GM23338 (cell line): ENCODE results near the gene GRIK4. TPM values are rescaled to one million over a fixed set of nuclear protein-coding genes. Genes with fewer than 3 reads are reported as not detected.

Source experiments
- ATAC-seq: fragments of 200-7000 bp; cut with Tn5 transposase; 3 replicates; pipeline ENCODE4 v1.9.1; 2020
- DNase-seq: peaks from one replicate; pipeline ENCODE4 v3.0.0-alpha.2; 2015; ENCODE audit warnings: low spot score
- H2AFZ ChIP-seq: fragments of 200-600 bp; sonication (generic); 2 replicates; pipeline ENCODE4 v1.8.0; 2016; ENCODE audit warnings: antibody characterized with exemption, mild to moderate bottlenecking, moderate library complexity
- H3F3A ChIP-seq: fragments of 200-600 bp; sonication (generic); replicated peaks from 2 replicates; pipeline ENCODE4 v1.8.0; 2017; ENCODE audit warnings: antibody characterized with exemption, mixed run types, low read depth
- H3K27ac ChIP-seq: fragments of 200-600 bp; sonication (generic); 2 replicates; pipeline ENCODE4 v1.6.1; 2016; ENCODE audit warnings: low read depth
- H3K27me3 ChIP-seq: fragments of 200-600 bp; sonication (generic); 2 replicates; pipeline ENCODE4 v1.8.0; 2016; ENCODE audit warnings: mild to moderate bottlenecking, mixed run types, moderate library complexity; ENCODE audit not compliant: insufficient read depth
- H3K36me3 ChIP-seq: fragments of 200-600 bp; sonication (generic); 2 replicates; pipeline ENCODE4 v1.8.0; 2016; ENCODE audit warnings: mild to moderate bottlenecking; ENCODE audit not compliant: insufficient read depth
- H3K4me1 ChIP-seq: fragments of 200-600 bp; sonication (generic); 2 replicates; pipeline ENCODE4 v1.8.0; 2016; ENCODE audit warnings: mild to moderate bottlenecking, moderate library complexity; ENCODE audit not compliant: insufficient read depth
- H3K4me2 ChIP-seq: fragments of 200-600 bp; sonication (generic); 2 replicates; pipeline ENCODE4 v1.7.1; 2017; ENCODE audit warnings: mixed run types
- H3K4me3 ChIP-seq: fragments of 200-600 bp; sonication (generic); 2 replicates; pipeline ENCODE4 v1.6.1; 2016; ENCODE audit warnings: mixed run types
- H3K79me2 ChIP-seq: fragments of 200-600 bp; sonication (generic); replicated peaks from 2 replicates; pipeline ENCODE4 v1.8.0; 2017; ENCODE audit warnings: mild to moderate bottlenecking; ENCODE audit not compliant: insufficient read depth
- H3K9me2 ChIP-seq: fragments of 200-600 bp; sonication (generic); 2 replicates; pipeline ENCODE4 v1.8.0; 2017; ENCODE audit not compliant: insufficient read depth
- H4K20me1 ChIP-seq: fragments of 200-600 bp; sonication (generic); replicated peaks from 2 replicates; pipeline ENCODE4 v1.8.0; 2017; ENCODE audit warnings: mild to moderate bottlenecking; ENCODE audit not compliant: insufficient read depth
- H3K27ac Mint-ChIP-seq: 2 replicates; pipeline ENCODE4 v1.8.0; 2020; ENCODE audit warnings: inconsistent platforms, mild to moderate bottlenecking, moderate library complexity, mixed read lengths
- H3K27me3 Mint-ChIP-seq: 3 replicates; pipeline ENCODE4 v1.8.0; 2022; ENCODE audit warnings: low read depth, mild to moderate bottlenecking, moderate library complexity, mixed read lengths, inconsistent platforms; ENCODE audit not compliant: insufficient read depth, poor library complexity
- H3K36me3 Mint-ChIP-seq: 3 replicates; pipeline ENCODE4 v1.8.0; 2021; ENCODE audit warnings: low read depth, mild to moderate bottlenecking, inconsistent platforms, moderate library complexity, mixed read lengths
- H3K4me1 Mint-ChIP-seq: 3 replicates; pipeline ENCODE4 v1.8.0; 2020; ENCODE audit warnings: mild to moderate bottlenecking, inconsistent platforms, mixed read lengths
- H3K4me3 Mint-ChIP-seq: 3 replicates; pipeline ENCODE4 v1.8.0; 2021; ENCODE audit warnings: moderate library complexity, mild to moderate bottlenecking, inconsistent platforms, mixed read lengths
- H3K9me3 Mint-ChIP-seq: 3 replicates; pipeline ENCODE4 v1.8.0; 2020; ENCODE audit warnings: moderate library complexity, mild to moderate bottlenecking, inconsistent platforms, mixed read lengths
- CREB1 ChIP-seq: fragments of 250-450 bp; sonication (Bioruptor Pico); IDR thresholded peaks from 2 replicates; pipeline ENCODE4 v1.5.0; 2020; ENCODE audit warnings: low read depth, mild to moderate bottlenecking, moderate library complexity
- EZH2 ChIP-seq: fragments of 200-600 bp; sonication (generic); IDR thresholded peaks from one replicate; pipeline ENCODE4 v1.8.0; 2017; ENCODE audit warnings: antibody characterized with exemption, mild to moderate bottlenecking, low read depth; ENCODE audit not compliant: unreplicated experiment
- EZH2phosphoT487 ChIP-seq: fragments of 200-600 bp; sonication (generic); IDR thresholded peaks from one replicate; pipeline ENCODE4 v1.8.1; 2018; ENCODE audit warnings: antibody characterized with exemption; ENCODE audit not compliant: unreplicated experiment
- JUNB ChIP-seq: IDR thresholded peaks from one replicate; pipeline ENCODE4 v1.6.1; 2016; ENCODE audit warnings: antibody characterized with exemption; ENCODE audit not compliant: unreplicated experiment
- NANOG ChIP-seq: IDR thresholded peaks from 2 replicates; pipeline ENCODE4 v1.6.1; 2016; ENCODE audit warnings: antibody characterized with exemption, borderline replicate concordance
- STAT1 ChIP-seq: IDR thresholded peaks from one replicate; pipeline ENCODE4 v1.6.1; 2016; ENCODE audit warnings: antibody characterized with exemption; ENCODE audit not compliant: unreplicated experiment
- ZNF114 ChIP-seq: fragments of 250-450 bp; sonication (Bioruptor Pico); IDR thresholded peaks from 2 replicates; pipeline ENCODE4 v1.5.0; 2020; ENCODE audit warnings: mild to moderate bottlenecking, moderate library complexity
- ZNF331 ChIP-seq: fragments of 250-450 bp; sonication (Bioruptor Pico); IDR thresholded peaks from 2 replicates; pipeline ENCODE4 v1.5.0; 2020; ENCODE audit warnings: low read depth, mild to moderate bottlenecking, moderate library complexity
- polyA plus RNA-seq: library from polyadenylated mRNA; unstranded; fragments of >200 nt; fragmentation: Nextera tagmentation; extraction: Ambion mirVana; gene quantifications from 2 replicates; pipeline ENCODE4 v1.2.1, GENCODE V29; 2016
- total RNA-seq: library from RNA; depleted of rRNA; stranded (reverse); fragments of >200 nt; shearing (Covaris generic); gene quantifications from 2 replicates; pipeline ENCODE4 v1.2.3, GENCODE V29; 2014
- TF ChIP-seq, protein P1 (sequence below), 2 experiments: fragments of 200-600 bp in 1 of 2; sonication (generic) in 1 of 2; conservative IDR thresholded peaks; 2 replicates each; pipeline versions ENCODE4 v1.5.1 to v1.6.1; 2016 to 2017; ENCODE audit warnings: antibody characterized with exemption in 2 of 2, low read depth in 2 of 2, mild to moderate bottlenecking in 2 of 2, moderate library complexity in 1 of 2
- TF ChIP-seq, protein P2 (sequence below): IDR thresholded peaks from one replicate; pipeline ENCODE4 v1.6.1; 2018; ENCODE audit warnings: antibody characterized with exemption; ENCODE audit not compliant: unreplicated experiment

The GRIK4 gene
- total and polyA plus RNA-seq, 2 experiments from 2014 or later = 0.63 to 2.2 TPM

DNA sequence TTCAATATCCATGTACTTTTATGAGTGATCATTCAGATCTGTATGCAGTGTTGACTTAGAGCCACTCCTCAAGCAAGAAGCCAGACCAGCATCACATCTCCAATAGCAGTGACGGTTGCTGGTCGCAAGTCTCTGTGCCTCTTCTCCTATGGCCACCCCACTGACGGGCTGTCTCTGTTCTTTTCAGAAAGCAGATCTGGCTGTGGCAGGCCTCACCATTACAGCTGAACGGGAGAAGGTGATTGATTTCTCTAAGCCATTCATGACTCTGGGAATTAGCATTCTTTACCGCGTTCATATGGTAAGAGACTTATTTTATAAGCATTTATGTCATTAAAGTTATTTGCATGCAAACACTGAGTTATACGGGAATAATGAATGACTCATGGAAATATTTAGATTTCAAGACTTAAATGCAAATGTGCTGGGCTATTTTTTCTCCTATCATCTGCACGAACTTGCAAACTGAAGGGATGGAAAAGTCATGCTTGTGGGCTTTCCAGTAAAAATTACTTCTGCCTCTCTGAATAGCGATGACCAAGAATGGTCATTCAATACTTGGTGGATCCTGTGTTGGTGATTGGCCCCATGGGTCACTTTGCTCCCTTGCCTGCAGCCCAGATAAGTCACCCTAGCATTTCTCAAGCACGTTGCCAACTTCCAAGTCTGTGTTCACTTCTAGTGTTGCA is 428.8 kb downstream of the GRIK4 start (continued):
- TF ChIP-seq, protein P1, sequence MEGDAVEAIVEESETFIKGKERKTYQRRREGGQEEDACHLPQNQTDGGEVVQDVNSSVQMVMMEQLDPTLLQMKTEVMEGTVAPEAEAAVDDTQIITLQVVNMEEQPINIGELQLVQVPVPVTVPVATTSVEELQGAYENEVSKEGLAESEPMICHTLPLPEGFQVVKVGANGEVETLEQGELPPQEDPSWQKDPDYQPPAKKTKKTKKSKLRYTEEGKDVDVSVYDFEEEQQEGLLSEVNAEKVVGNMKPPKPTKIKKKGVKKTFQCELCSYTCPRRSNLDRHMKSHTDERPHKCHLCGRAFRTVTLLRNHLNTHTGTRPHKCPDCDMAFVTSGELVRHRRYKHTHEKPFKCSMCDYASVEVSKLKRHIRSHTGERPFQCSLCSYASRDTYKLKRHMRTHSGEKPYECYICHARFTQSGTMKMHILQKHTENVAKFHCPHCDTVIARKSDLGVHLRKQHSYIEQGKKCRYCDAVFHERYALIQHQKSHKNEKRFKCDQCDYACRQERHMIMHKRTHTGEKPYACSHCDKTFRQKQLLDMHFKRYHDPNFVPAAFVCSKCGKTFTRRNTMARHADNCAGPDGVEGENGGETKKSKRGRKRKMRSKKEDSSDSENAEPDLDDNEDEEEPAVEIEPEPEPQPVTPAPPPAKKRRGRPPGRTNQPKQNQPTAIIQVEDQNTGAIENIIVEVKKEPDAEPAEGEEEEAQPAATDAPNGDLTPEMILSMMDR (conservative IDR thresholded peaks at IDR 0.05; ENCODE audit: low read depth in 2 of 2) = no peak
- no peak for TF ChIP-seq ZNF114
- TF ChIP-seq NANOG = no peak
- no peak for TF ChIP-seq CREB1
- TF ChIP-seq, protein P2, sequence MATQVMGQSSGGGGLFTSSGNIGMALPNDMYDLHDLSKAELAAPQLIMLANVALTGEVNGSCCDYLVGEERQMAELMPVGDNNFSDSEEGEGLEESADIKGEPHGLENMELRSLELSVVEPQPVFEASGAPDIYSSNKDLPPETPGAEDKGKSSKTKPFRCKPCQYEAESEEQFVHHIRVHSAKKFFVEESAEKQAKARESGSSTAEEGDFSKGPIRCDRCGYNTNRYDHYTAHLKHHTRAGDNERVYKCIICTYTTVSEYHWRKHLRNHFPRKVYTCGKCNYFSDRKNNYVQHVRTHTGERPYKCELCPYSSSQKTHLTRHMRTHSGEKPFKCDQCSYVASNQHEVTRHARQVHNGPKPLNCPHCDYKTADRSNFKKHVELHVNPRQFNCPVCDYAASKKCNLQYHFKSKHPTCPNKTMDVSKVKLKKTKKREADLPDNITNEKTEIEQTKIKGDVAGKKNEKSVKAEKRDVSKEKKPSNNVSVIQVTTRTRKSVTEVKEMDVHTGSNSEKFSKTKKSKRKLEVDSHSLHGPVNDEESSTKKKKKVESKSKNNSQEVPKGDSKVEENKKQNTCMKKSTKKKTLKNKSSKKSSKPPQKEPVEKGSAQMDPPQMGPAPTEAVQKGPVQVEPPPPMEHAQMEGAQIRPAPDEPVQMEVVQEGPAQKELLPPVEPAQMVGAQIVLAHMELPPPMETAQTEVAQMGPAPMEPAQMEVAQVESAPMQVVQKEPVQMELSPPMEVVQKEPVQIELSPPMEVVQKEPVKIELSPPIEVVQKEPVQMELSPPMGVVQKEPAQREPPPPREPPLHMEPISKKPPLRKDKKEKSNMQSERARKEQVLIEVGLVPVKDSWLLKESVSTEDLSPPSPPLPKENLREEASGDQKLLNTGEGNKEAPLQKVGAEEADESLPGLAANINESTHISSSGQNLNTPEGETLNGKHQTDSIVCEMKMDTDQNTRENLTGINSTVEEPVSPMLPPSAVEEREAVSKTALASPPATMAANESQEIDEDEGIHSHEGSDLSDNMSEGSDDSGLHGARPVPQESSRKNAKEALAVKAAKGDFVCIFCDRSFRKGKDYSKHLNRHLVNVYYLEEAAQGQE = no peak
- no peak for TF ChIP-seq EZH2phosphoT487

DNA sequence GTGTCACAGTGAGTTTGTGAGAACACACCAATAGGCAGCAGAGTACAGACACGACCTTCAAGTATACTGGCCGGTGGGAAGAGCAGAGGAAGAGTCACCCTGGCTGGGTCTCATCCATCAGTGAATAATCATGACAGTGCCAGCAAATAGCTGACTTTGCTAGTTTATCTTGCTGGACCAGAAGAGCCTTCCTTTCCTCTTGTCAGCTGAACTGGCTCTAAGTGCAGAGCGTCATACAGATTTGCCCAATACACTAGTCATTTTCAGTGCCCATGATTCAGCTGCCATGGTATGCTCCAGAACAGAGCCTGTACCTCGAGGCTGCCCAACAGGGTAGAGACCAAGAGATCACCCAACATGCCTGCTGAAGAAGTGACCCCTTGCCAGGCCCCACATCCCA is 429.5 kb downstream of the GRIK4 start:
- Histone ChIP-seq H3K36me3 (no peaks in the 10 kb centered on the region), H3K9me2 (0 out of 2 replicates have a peak, but pooled peaks cover 5% of the 10 kb centered on the region), H2AFZ (no peak overlapping the region), H3F3A (no peaks in the 10 kb centered on the region), H3K4me2 (no peak overlapping the region), H3K4me3 (no peak overlapping the region), H3K79me2 (no peaks in the 10 kb centered on the region), H3K27me3 (no peaks in the 10 kb centered on the region), H3K4me1 (peaks cover 15% of the 10 kb centered on the region), H4K20me1 (no peaks in the 10 kb centered on the region), H3K27ac (no peak overlapping the region)
- ATAC-seq (no peak), DNase-seq (no peak)
- no peak overlapping the region for H3K4me3 Mint-ChIP-seq
- peaks cover 11% of the 10 kb centered on the region for H3K9me3 Mint-ChIP-seq
- H3K27me3 Mint-ChIP-seq = peaks cover 3% of the 10 kb centered on the region
- peaks cover 17% of the 10 kb centered on the region for H3K4me1 Mint-ChIP-seq
- H3K27ac Mint-ChIP-seq = no peak overlapping the region
- H3K36me3 Mint-ChIP-seq = peaks cover 15% of the 10 kb centered on the region; the same call in 2 of the 3 replicates
- TF ChIP-seq STAT1 (no peak), ZNF331 (CRISPR knock-in tag) (no peak), EZH2phosphoT487 (no peak), EZH2 (no peak), ZNF114 (no peak), JUNB (no peak), NANOG (no peak)
- TF ChIP-seq, protein P1 (conservative IDR thresholded peaks at IDR 0.05; ENCODE audit: low read depth in 2 of 2) = no peak
